Gastrocnemius medialis (tissue), 4 donors: ENCODE data around the gene TULP3. TPM values are rescaled to one million over a fixed set of nuclear protein-coding genes. Genes with fewer than 3 reads are reported as not detected.
"Not testable (repeated sequence)": the region's sequence is repeated elsewhere in the genome, so short reads cannot be mapped to it uniquely, and the experiment has no call there.

Experiments
- ATAC-seq, 2 donors: fragments of 150-250 bp; one replicate each; pipeline ENCODE4 v1.9.1; 2016
- DNase-seq, 2 donors: peaks; one replicate each; pipeline ENCODE4 v3.0.0-alpha.2; 2019
- H3K27ac ChIP-seq, 4 donors: fragments of 200-600 bp; sonication (generic); 1 replicate in 1 of 4; 2 replicates in 3 of 4; pipeline ENCODE4 v1.5.1; 2016 to 2018; ENCODE audit warnings: mild to moderate bottlenecking in 2 of 4, moderate library complexity in 1 of 4
- H3K27me3 ChIP-seq, 3 donors: fragments of 200-600 bp; sonication (generic) in 2 of 3; 1 replicate in 1 of 3; 2 replicates in 2 of 3; pipeline versions ENCODE4 v1.5.1 to v1.6.0; 2016 to 2019; ENCODE audit warnings: mild to moderate bottlenecking in 1 of 3, moderate library complexity in 1 of 3
- H3K36me3 ChIP-seq, 2 donors: fragments of 200-600 bp; sonication (generic) in 1 of 2; one replicate each; pipeline ENCODE4 v1.5.1; 2017 to 2018
- H3K4me1 ChIP-seq, 2 donors: fragments of 200-600 bp; sonication (generic) in 1 of 2; one replicate each; pipeline ENCODE4 v1.5.1; 2016 to 2017; ENCODE audit warnings: mild to moderate bottlenecking in 2 of 2
- H3K4me3 ChIP-seq, 4 donors: fragments of 200-600 bp; sonication (generic) in 3 of 4; 1 replicate in 1 of 4; 2 replicates in 3 of 4; pipeline ENCODE4 v1.5.1; 2016 to 2019; ENCODE audit warnings: mild to moderate bottlenecking in 2 of 4
- H3K9me3 ChIP-seq, 3 donors: fragments of 200-600 bp; sonication (generic) in 2 of 3; 1 replicate in 1 of 3; 2 replicates in 2 of 3; pipeline ENCODE4 v1.5.1; 2016 to 2019
- POLR2A ChIP-seq, 2 donors: fragments of 450-650 bp; IDR thresholded peaks; one replicate each; pipeline ENCODE4 v1.6.1; 2017; ENCODE audit warnings: antibody characterized with exemption in 2 of 2, mild to moderate bottlenecking in 2 of 2, moderate library complexity in 2 of 2
- in situ Hi-C, 4 donors: fragments of 200-750 bp; cut with MboI; loops; one replicate each; pipeline versions ENCODE4 v1.15.0 to v1.8.0; 2017; ENCODE audit warnings: low sequenced_read_pairs in 4 of 4
- intact Hi-C: fragments of 100-400 bp; cut with DNase I; formaldehyde crosslinking; loops from one replicate; pipeline ENCODE4 v1.15.1; 2023; ENCODE audit warnings: low total_unique reads
- total RNA-seq, 4 donors: library from RNA; depleted of rRNA; stranded (reverse); fragments of >200 nt; gene quantifications; one replicate each; pipeline versions ENCODE4 v1.1.0 to v1.2.3, GENCODE V29; 2016
- TF ChIP-seq, protein P1 (sequence below), 5 experiments: fragments of 450-650 bp in 3 of 5; fragments of 200-600 bp in 2 of 5; sonication (generic) in 2 of 5; IDR thresholded peaks in 4 of 5; conservative IDR thresholded peaks in 1 of 5; 1 replicate in 4 of 5; 2 replicates in 1 of 5; pipeline ENCODE4 v1.5.1; 2016 to 2019; ENCODE audit warnings: antibody characterized with exemption in 5 of 5, mild to moderate bottlenecking in 3 of 5, moderate library complexity in 3 of 5

Gene TULP3
- total RNA-seq, 4 donors from 2014 or later, result 2.8 to 15.8 (median 11.2) TPM

GRCh38 chr12:2858334-2858733 lies 32.4 kb upstream of the TULP3 start:
- Histone ChIP-seq H3K36me3 (no peaks in the 10 kb centered on the region), H3K9me3 (no peaks in the 10 kb centered on the region), H3K4me1 (peaks cover 13 to 20% of the 10 kb centered on the region in 2 donors), H3K4me3 (no peak overlapping the region), H3K27ac (peak overlapping the region; percentile 73 to 78 (median 76)), H3K27me3 (no peaks in the 10 kb centered on the region)
- in situ Hi-C loops, result loop anchor here in 1 of 4 donors (10.0 kb wide), 1 partner anchor 176 kb away; no protein-coding TSS in a partner anchor
- DNase-seq (peak; percentile 52 to 75), ATAC-seq (peak; percentile 74 to 88)
- intact Hi-C loops, result loop anchor here (10.0 kb wide), 1 partner anchor 186 kb away; no protein-coding TSS in a partner anchor
- peak; percentile 27 to 49 for TF ChIP-seq POLR2A (IDR thresholded peaks at IDR 0.05)
- TF ChIP-seq, protein P1, sequence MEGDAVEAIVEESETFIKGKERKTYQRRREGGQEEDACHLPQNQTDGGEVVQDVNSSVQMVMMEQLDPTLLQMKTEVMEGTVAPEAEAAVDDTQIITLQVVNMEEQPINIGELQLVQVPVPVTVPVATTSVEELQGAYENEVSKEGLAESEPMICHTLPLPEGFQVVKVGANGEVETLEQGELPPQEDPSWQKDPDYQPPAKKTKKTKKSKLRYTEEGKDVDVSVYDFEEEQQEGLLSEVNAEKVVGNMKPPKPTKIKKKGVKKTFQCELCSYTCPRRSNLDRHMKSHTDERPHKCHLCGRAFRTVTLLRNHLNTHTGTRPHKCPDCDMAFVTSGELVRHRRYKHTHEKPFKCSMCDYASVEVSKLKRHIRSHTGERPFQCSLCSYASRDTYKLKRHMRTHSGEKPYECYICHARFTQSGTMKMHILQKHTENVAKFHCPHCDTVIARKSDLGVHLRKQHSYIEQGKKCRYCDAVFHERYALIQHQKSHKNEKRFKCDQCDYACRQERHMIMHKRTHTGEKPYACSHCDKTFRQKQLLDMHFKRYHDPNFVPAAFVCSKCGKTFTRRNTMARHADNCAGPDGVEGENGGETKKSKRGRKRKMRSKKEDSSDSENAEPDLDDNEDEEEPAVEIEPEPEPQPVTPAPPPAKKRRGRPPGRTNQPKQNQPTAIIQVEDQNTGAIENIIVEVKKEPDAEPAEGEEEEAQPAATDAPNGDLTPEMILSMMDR (IDR thresholded peaks at IDR 0.05 in 4 of 5, conservative IDR thresholded peaks at IDR 0.05 in 1 of 5), result no peak

- H3K36me3 ChIP-seq, result no peaks in the 10 kb centered on the region
- TF ChIP-seq, protein P1 (IDR thresholded peaks at IDR 0.05 in 4 of 5, conservative IDR thresholded peaks at IDR 0.05 in 1 of 5), result no peak
- no peak for TF ChIP-seq POLR2A (IDR thresholded peaks at IDR 0.05)
- no peaks in the 10 kb centered on the region for H3K27me3 ChIP-seq
- intact Hi-C loops, result loop anchor here (10.0 kb wide), 1 partner anchor 186 kb away; no protein-coding TSS in a partner anchor
- H3K9me3 ChIP-seq, result no peaks in the 10 kb centered on the region
- H3K27ac ChIP-seq, result peak overlapping the region; percentile 73 to 78 (median 76)
- no peak for ATAC-seq
- no peak for DNase-seq
- in situ Hi-C loops, result loop anchor here in 1 of 4 donors (10.0 kb wide), 1 partner anchor 176 kb away; no protein-coding TSS in a partner anchor
- H3K4me1 ChIP-seq, result peaks cover 13 to 20% of the 10 kb centered on the region in 2 donors
- H3K4me3 ChIP-seq, result no peak overlapping the region
Observed at GRCh38 chr12:2858944-2859421, 31.7 kb upstream of the TULP3 start.

DNA sequence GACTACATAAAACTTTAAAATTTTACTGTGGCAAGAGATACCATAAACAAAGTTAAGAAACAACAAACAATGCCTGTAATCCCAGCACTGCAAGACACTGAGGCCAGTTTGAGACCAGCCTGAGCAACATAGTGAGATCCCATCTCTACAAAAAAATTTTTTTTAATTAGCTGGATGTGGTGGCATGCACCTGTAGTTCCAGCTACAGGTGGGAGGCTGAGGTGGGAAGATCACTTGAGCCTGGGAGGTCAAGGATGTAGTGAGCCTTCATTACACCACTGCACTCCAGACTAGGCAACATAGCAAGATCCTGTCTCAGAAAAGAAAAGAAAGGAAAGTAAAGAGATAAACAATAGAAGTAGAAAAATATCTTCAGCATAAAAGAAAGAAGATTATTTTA lies 30.5 kb upstream of the TULP3 start:
- TF ChIP-seq, protein P1 (IDR thresholded peaks at IDR 0.05 in 4 of 5, conservative IDR thresholded peaks at IDR 0.05 in 1 of 5), result no peak
- TF ChIP-seq POLR2A (IDR thresholded peaks at IDR 0.05), result no peak
- ATAC-seq, result no peak

GRCh38 chr12:2862876-2863275 lies 27.8 kb upstream of the TULP3 start:
- H3K4me1 ChIP-seq, result peaks cover 13 to 16% of the 10 kb centered on the region in 2 donors
- ATAC-seq (peak; percentile 70 to 87), DNase-seq (peak; percentile 22 to 80)
- intact Hi-C loops, result no loop called here
- H3K36me3 ChIP-seq, result no peaks in the 10 kb centered on the region
- in situ Hi-C loops, result no loop called here
- no peaks in the 10 kb centered on the region for H3K27me3 ChIP-seq
- H3K4me3 ChIP-seq, result no peak overlapping the region
- no peaks in the 10 kb centered on the region for H3K9me3 ChIP-seq
- H3K27ac ChIP-seq, result peak overlapping the region; percentile 39 to 68 (median 46)
- TF ChIP-seq POLR2A (IDR thresholded peaks at IDR 0.05), result no peak
- TF ChIP-seq, protein P1 (IDR thresholded peaks at IDR 0.05 in 4 of 5, conservative IDR thresholded peaks at IDR 0.05 in 1 of 5), result no peak

More for the DNA sequence above, 30.5 kb upstream of the TULP3 start:
- Histone ChIP-seq H3K27me3 (no peaks in the 10 kb centered on the region), H3K27ac (no peak overlapping the region), H3K4me1 (peaks cover 13 to 20% of the 10 kb centered on the region in 2 donors), H3K4me3 (no peak overlapping the region), H3K9me3 (no peaks in the 10 kb centered on the region), H3K36me3 (no peaks in the 10 kb centered on the region)
- in situ Hi-C loops (no loop called here), intact Hi-C loops (no loop called here)
- no peak for DNase-seq

DNA sequence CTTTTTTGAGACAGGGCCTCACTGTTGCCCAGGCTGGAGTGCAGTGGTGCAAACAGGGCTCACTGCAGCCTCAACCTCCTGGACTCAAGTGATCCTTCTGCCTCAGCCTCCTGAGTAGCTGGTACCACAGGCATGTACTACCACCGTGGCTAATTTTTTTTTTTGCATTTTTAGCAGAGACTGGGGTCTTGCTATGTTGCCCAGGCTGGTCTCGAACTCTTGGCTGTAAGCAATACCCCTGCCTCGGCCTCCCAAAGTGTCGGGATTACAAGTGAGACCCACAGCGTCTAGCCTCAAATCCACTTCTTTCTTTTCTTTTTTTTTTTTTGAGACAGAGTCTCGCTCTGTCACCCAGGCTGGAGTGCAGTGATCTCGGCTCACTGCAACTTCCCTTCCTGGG lies 27.3 kb upstream of the TULP3 start:
- H3K27me3 ChIP-seq, H3K4me3 ChIP-seq, in situ Hi-C loops, intact Hi-C loops, ATAC-seq, DNase-seq, H3K9me3 ChIP-seq, H3K36me3 ChIP-seq: not testable (repeated sequence)
- Histone ChIP-seq H3K27ac (peak overlapping the region; percentile 39 to 68 (median 46)), H3K4me1 (peaks cover 10 to 11% of the 10 kb centered on the region in 2 donors)
